ENCODE data around the gene PPP2R1A. TPM values are rescaled to one million over a fixed set of nuclear protein-coding genes. Genes with fewer than 3 reads are reported as not detected.

PPP2R1A gene
- total and polyA plus RNA-seq, 2 of the 13 experiments (the other 11 are each of a cell fraction or from before 2014, with no cell fraction given), result 86.7 to 130 TPM

GRCh38 chr19:52269338-52270261 is 79.7 kb downstream of the PPP2R1A start, which contains the start of gene ZNF766:
TSS of gene ZNF766 (plus strand) at chr19:52269587. CDS start at chr19:52269614, 27 bp downstream.
- H3K9ac ChIP-seq (ENCODE audit: insufficient read depth, low read depth, low read length), result peak within 1 kb of the TSS; percentile 98
- H4K20me1 ChIP-seq (ENCODE audit: insufficient read depth, low read length), result no peaks in the 10 kb centered on the region
- peaks cover 5% of the 10 kb centered on the region; the same call in 1 of the 2 replicates for H3K9me3 ChIP-seq (ENCODE audit: low read length)
- no peaks in the 10 kb centered on the region; a peak in 1 of 5 replicates for H3K27me3 ChIP-seq (ENCODE audit: control insufficient read depth in 1 of 2, insufficient read depth in 2 of 2, low read length in 2 of 2)
- H3K36me3 ChIP-seq (replicated peaks in 1 of 2; ENCODE audit: control insufficient read depth in 1 of 2, insufficient read depth in 2 of 2, low read length in 2 of 2), result peaks cover 0 to 6% of the 10 kb centered on the region in 2 experiments; a peak in 1 of 5 replicates
- H3K4me3 ChIP-seq (replicated peaks in 1 of 3; ENCODE audit: insufficient read depth in 1 of 3, low read depth in 2 of 3, low read length in 3 of 3), result peak within 1 kb of the TSS; percentile 85 to 95 (median 90)
- H3K4me1 ChIP-seq (ENCODE audit: insufficient read depth, low read length), result peaks cover 16% of the 10 kb centered on the region
- in situ Hi-C loops (cut with HindIII; ENCODE audit: extremely low pct_ligation_motif_present, low pct_unique_long_range_greater_than_20kb) (no loop called here), intact Hi-C loops (cut with micrococcal nuclease; ENCODE audit: unreplicated experiment) (no loop called here)
- ChIA-PET CTCF (ENCODE audit: low intra/inter-chr PET ratio, low total read pairs) (no interaction called here), POLR2A (interaction anchor here (1.0 kb wide), 1 partner anchor 80 kb away, joined by 3 read pairs; no protein-coding TSS in a partner anchor)
- H3K79me2 ChIP-seq (ENCODE audit: insufficient read depth, low read length), result peaks cover 35% of the 10 kb centered on the region
- ATAC-seq, result peak; percentile 97
- no peak within 1 kb of the TSS for H2AFZ ChIP-seq (ENCODE audit: low read length)
- TSS peak; percentile 93 for BruUV-seq (replicated peaks)
- DNase-seq (ENCODE audit: low spot score), result peak; percentile 90
- under 1% methylated on average over 50 of the region's 70 CpGs for WGBS (ENCODE audit: low lambda C conversion rate)
- FAIRE-seq, result peak; percentile 70
- peak within 1 kb of the TSS; percentile 92 for H3K27ac ChIP-seq (ENCODE audit: extremely low read length, insufficient read depth, low read length)
- H3K4me2 ChIP-seq (ENCODE audit: low read depth, low read length), result peak within 1 kb of the TSS; percentile 85
- TF ChIP-seq MNT (IDR thresholded peaks at IDR 0.05) (peak; percentile 69), NFKB2 (CRISPR knock-in tag; IDR thresholded peaks at IDR 0.05; ENCODE audit: borderline replicate concordance) (no peak; the same call in 1 of the 2 replicates), HHEX (CRISPR knock-in tag; IDR thresholded peaks at IDR 0.05) (no peak), SNAPC4 (CRISPR knock-in tag; IDR thresholded peaks at IDR 0.05) (no peak), NR0B2 (CRISPR knock-in tag; IDR thresholded peaks at IDR 0.05) (peak; percentile 54; the same call in 1 of the 2 replicates), ZBTB39 (CRISPR knock-in tag; IDR thresholded peaks at IDR 0.05) (no peak), YEATS4 (CRISPR knock-in tag; IDR thresholded peaks at IDR 0.05; ENCODE audit: borderline replicate concordance) (peak; percentile 65; the same call in 1 of the 2 replicates), KDM2A (CRISPR knock-in tag; IDR thresholded peaks at IDR 0.05; ENCODE audit: borderline replicate concordance, low read depth) (no peak), EEA1 (CRISPR knock-in tag; IDR thresholded peaks at IDR 0.05; ENCODE audit: borderline replicate concordance) (0 out of 2 replicates have a peak, but pooled peaks have one; percentile 53), KDM5A (IDR thresholded peaks at IDR 0.05; ENCODE audit: borderline replicate concordance, low read length) (peak; percentile 81; the same call in 1 of the 2 replicates), ZNF746 (CRISPR knock-in tag; IDR thresholded peaks at IDR 0.05) (peak; percentile 57; the same call in 1 of the 2 replicates), PTBP1 (IDR thresholded peaks at IDR 0.05; ENCODE audit: low read depth, low read length, poor library complexity, severe bottlenecking) (no peak), ZNF761 (CRISPR knock-in tag; conservative IDR thresholded peaks at IDR 0.05) (no peak)

All from HepG2 (cell line).